Inflammatory macrophage treated with lipopolysaccharide for 4 hours (primary cell): ENCODE results near the gene BCORL1.

Experiments used
- DNase-seq: peaks from one replicate; pipeline ENCODE4 v3.0.0-alpha.2; 2020

Gene BCORL1

DNA sequence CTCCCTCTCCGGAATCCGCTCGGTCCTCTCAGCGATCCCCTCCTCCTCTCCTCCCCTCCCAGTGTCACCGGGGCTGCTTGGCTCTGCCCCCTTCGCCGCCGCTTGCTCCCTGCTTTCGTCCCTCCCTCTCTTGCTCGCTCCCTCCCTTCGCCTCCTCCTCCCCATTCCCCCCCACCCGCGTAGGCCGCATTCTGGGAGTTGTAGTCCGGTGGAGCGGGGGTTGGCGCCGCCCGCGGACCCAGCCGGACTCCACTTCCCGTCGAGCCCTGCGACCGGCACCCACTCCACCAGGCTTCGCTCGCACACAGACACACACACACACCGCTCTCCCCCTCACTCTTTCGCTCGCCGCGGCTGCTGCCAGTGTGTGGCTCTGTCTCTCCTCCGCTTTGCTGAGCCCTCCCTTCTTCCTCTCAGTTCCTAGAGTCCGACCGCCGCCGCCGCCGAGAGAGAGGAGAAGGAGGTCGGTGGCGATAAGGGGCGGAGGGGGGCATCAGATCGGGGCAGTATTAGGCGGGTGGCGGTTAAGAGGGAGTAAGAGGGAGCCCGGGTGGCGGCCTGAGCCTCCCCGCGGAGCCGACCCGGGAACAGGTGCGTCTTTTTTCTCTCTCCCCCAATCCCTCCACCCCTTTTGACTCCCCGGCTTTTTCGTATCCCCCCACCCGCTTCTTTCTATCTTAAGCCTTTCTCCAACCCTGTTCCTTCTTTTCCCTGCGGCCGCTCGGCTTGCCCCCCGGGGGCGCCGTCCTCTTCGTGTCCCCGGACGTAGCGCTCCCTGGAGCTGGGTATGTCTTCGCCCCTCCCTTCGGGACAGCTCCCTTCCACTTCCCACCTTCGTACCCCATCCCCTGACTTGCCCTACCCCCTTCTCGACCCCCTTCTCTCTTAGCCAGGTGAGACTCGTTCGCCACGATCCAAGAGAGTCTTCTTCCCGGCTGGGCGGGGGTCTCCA is at the start of gene BCORL1:
BCORL1 (plus strand) TSS at position 336 of the 952 bp plus-strand sequence. CDS start 22,597 bp downstream, outside the sequence.
- DNase-seq: peak; percentile 85

DNA sequence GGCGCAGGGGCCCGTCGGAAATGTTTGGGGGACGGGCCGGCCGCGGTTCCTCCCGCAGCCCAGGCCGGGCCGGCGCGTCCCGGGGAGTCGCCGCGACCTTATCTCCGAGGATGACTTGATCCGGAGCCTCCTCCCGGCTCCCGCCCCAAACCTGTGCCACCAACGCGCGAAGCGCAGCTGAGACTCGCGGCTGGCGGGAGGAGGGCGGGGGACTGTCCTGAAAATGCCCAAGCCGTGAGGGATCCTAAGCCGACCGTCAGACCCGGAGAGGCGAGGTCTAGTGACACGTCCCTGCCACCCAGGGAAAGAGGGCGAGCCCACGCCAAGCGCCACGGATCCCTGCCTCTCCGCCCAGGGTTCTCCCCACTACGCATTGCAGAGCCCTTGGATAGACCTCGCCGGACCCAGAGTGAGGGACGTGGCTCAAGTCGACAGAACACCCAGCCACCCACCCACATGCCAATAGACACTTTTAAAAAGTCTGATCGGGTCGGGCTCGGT is 49.6 kb upstream of the BCORL1 start:
- peak; percentile 1 for DNase-seq

GRCh38 chrX:129933700-129934099 is 48.7 kb upstream of the BCORL1 start:
- DNase-seq: no peak

GRCh38 chrX:129934461-129934860 is 48.0 kb upstream of the BCORL1 start:
- no peak for DNase-seq

GRCh38 chrX:129934952-129935351 is 47.5 kb upstream of the BCORL1 start:
- no peak for DNase-seq

DNA sequence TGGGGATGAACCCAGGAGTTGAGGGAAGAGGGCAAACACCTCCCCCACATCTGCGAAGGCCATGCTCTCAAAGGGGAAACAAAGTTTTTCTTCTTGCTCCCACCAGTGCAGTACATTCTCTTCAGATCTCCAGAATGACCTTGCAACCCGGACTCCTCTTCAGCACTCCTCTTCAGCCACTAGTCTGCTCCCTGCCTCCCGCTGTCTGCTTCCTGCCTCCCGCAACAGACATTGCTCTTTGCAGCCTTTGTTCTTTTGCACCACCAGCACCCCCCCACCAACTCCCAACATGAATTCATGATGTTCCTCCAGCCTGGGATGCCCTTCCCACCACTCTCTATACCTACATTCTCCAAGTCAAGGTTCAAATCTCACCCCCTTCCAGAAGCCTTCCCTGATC is 44.4 kb upstream of the BCORL1 start:
- DNase-seq: no peak

GRCh38 chrX:129939986-129940385 is 42.4 kb upstream of the BCORL1 start:
- no peak for DNase-seq

DNA sequence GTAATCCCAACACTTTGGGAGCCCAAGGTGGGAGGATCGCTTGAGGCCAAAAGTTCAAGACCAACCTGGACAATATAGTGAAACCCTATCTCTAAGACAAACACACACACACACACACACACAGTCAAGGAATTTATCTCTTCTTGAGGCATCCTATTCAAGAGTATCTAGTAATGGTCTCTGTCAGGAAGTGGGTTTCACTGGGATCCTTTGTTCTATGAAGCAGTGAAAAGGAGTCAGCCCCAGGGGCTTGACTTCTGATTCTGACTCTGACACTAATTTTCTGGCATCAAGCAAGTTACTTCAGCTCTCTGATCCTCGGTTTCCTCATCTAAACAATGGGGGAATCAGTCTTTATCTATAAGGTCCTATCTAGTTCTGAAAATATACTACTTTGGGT is 41.7 kb upstream of the BCORL1 start:
- DNase-seq: no peak

- DNase-seq: no peak
Measured at GRCh38 chrX:129945131-129945530, 37.3 kb upstream of the BCORL1 start.

- no peak for DNase-seq
Measured at GRCh38 chrX:129953334-129953648, 29.1 kb upstream of the BCORL1 start.

- no peak for DNase-seq
Measured at GRCh38 chrX:129953881-129954280, 28.6 kb upstream of the BCORL1 start.

DNA sequence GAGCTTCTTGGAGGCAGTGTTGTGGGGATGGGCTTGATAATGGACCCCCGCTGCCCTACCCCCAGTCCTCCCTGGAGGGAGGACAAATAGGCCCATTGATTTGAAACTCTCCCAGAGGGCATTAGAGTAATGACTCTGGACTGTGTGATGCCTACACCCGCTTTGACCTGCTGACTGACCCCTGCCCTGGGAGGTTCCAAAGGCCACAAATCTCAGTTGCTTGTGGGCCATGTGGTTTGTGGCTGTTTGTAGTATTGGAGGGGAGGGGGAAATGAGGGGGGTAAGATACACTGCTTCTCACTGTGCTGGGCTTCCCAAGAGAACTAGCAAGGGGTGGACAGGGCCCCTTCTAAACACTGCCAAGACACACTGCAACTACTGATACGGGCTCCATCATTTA is 27.6 kb upstream of the BCORL1 start:
- no peak for DNase-seq

DNA sequence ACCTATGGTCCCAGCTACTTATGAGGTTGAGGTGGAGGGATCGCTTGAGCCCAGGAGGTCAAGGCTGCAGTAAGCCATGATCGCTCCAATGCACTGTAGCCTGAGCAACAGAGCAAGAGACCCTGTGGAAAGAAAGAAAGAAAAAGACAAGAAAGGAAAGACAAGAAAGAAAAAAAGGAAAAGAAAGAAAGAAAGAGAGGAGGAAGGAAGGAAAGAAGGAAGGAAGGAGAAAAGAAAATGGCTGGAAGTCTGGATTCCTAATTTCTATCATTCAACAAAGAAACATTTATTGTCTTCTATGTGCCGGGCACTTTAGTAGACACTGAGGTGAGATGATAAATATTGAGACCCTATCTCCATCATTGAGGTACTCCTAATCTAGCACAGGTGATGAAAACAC is 26.8 kb upstream of the BCORL1 start:
- no peak for DNase-seq

DNA sequence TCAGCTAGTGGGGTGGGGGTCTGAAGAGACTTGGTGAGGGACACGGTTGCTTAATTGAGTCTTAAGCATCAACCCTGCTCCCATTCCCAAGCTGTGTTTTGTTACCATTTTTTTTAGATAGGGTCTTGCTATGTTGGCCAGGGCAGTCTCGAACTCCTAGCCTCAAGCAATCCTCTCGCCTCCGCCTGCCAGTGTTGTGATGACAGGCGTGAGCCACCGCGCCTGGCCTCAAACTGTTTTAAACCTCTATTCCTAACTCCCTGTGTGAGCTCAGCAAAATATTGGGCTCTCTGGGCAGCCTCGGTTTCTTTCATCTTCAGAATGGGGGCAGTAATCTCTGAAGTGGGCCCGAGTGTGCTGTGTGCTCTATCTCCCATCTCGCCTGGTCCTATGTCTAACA is 26.3 kb upstream of the BCORL1 start:
- no peak for DNase-seq

DNA sequence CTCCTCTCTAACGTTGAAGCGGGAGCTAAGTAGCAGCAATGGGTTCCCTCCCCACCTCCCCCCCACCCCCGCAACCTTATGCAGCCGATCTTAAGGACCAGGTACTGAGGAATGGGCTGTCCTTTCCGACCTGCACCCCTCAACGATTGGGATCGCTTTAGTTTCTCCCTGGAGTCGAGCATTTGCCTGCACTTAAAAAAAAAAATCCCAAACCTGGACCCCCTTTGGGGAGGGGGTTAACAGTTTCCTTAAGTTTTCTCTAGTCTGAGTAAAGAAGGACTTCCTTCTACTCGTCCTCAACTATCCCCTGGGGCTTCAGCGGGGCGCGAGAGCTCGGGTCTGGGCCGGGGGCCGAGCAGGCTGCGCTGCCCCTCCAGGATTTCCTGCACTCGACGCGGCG is 25.7 kb upstream of the BCORL1 start:
- no peak for DNase-seq

- peak; percentile 76 for DNase-seq
Measured at GRCh38 chrX:129957241-129958082, 25.0 kb upstream of the BCORL1 start.

DNA sequence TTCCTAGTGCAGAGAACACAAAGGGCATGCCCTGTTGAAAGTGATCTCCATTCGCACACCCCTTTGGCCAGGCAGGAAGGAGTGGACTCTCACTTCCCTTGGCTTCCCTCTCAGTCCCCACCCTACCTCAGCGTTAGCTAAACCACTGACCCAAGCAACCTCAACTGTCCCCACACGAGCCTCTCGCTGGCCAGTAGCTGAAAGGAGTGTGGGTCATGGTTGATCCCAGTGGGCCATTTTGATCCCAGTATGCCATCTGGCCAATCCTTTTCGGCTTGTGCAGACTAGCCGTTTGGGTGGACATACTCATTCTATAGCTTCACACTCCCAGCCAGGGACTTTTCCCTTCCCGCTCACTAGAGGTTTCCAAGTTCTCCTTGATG is 24.4 kb upstream of the BCORL1 start:
- DNase-seq: no peak

DNA sequence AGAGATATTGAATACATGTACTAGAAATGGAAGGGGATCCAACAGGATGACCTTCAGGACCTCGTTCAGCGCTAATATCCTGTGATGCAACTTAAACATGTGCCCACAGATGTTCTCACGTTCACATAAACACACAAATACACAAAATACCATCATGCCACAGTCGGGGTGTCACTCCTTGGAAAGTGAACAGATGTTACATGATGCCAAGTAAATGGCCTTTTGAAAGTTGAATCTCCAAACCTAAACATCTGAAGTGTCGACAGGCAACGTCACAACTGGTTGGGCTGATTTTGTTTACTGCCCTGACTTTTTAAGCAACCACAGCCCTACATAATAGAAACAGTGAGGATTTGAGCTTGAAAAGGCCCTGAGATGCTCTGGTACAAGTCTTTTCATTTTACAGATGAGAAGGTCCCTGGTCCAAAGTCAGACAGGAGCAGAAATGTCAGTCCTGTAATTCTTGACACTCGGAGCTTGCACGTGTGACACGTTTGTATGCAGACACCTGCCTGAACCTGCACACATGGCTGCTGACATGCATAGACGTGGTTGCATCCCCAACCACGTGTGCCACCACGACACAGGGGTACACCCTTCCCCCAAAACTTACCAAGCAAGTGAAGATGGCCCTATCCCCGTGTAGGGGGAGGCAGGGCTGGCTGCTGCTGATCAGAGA is 23.5 kb upstream of the BCORL1 start:
- no peak for DNase-seq

GRCh38 chrX:129959493-129959832 is 23.0 kb upstream of the BCORL1 start:
- DNase-seq: no peak

- DNase-seq: peak; percentile 66
Measured at GRCh38 chrX:129961180-129962083, 21.0 kb upstream of the BCORL1 start.

GRCh38 chrX:129963729-129964128 is 18.7 kb upstream of the BCORL1 start:
- DNase-seq: no peak

GRCh38 chrX:129965166-129965565 is 17.3 kb upstream of the BCORL1 start:
- no peak for DNase-seq
